HG03469 (cell line): ENCODE data around the gene CACYBP.

Experiments used
- ATAC-seq: cut with Tn5 transposase; IDR thresholded peaks from one replicate; pipeline ENCODE4 v1.9.1; 2021; ENCODE audit warnings: mild to moderate bottlenecking, moderate library complexity, moderate number of reproducible peaks; ENCODE audit not compliant: unreplicated experiment

Gene CACYBP

GRCh38 chr1:174999936-175000696 is at the start of gene CACYBP:
Gene CACYBP (plus strand): TSS chr1:174999947. CDS start chr1:175000181, 234 bp downstream.
- ATAC-seq: no peak

- no peak for ATAC-seq
These were observed 46.3 kb upstream of the CACYBP start for GRCh38 chr1:174953285-174954072.

- no peak for ATAC-seq
These were observed 45.7 kb upstream of the CACYBP start for GRCh38 chr1:174954073-174954460.

- ATAC-seq: no peak
These were observed 44.8 kb upstream of the CACYBP start for GRCh38 chr1:174954671-174955669.

- no peak for ATAC-seq
These were observed 43.7 kb upstream of the CACYBP start for GRCh38 chr1:174956086-174956485.

- no peak for ATAC-seq
These were observed 42.8 kb upstream of the CACYBP start for GRCh38 chr1:174956976-174957375.

- ATAC-seq: no peak
These were observed 41.9 kb upstream of the CACYBP start for GRCh38 chr1:174957829-174958228.

GRCh38 chr1:174958396-174958795 is 41.4 kb upstream of the CACYBP start:
- ATAC-seq: no peak

- no peak for ATAC-seq
These were observed 39.4 kb upstream of the CACYBP start for GRCh38 chr1:174960362-174960761.

- ATAC-seq: no peak
These were observed 36.1 kb upstream of the CACYBP start for GRCh38 chr1:174963529-174964125.

GRCh38 chr1:174964261-174964971 is 35.3 kb upstream of the CACYBP start:
- ATAC-seq: no peak

GRCh38 chr1:174964972-174965361 is 34.8 kb upstream of the CACYBP start:
- ATAC-seq: no peak

GRCh38 chr1:174965362-174966007 is 34.3 kb upstream of the CACYBP start:
- ATAC-seq: no peak

GRCh38 chr1:174966008-174966572 is 33.7 kb upstream of the CACYBP start:
- ATAC-seq: no peak

GRCh38 chr1:174967845-174968705 is 31.7 kb upstream of the CACYBP start:
- ATAC-seq: no peak

GRCh38 chr1:174968750-174969244 is 30.9 kb upstream of the CACYBP start:
- peak; percentile 55 for ATAC-seq

GRCh38 chr1:174969977-174970376 is 29.8 kb upstream of the CACYBP start:
- no peak for ATAC-seq

GRCh38 chr1:174971466-174971865 is 28.3 kb upstream of the CACYBP start:
- no peak for ATAC-seq
